Measurements from ENCODE around the gene ACP3.
"Not testable (repeated sequence)": the region's sequence is repeated elsewhere in the genome, so short reads cannot be mapped to it uniquely, and the experiment has no call there.

Gene ACP3

DNA sequence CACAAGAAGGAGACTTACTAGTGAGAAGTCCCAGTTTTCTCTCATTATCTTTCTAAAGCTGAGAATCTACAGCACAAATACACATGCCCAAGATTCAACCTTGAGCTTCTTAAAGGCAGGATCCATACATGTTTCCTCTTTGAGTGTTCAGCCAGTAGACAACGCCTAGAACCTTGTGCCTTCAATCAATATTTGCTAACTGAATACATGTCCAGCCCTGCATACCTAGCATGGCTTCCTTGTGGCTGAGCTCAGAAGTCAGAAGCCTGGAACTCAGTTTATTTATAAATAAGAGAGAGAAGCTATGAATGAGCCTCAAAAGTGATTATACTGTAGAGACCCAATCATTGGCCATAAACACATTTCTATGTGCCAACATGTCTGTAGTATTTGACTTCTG is 43.5 kb downstream of the ACP3 start:
- DNase-seq (ENCODE audit: low read depth in 2 of 2), result no peak

DNA sequence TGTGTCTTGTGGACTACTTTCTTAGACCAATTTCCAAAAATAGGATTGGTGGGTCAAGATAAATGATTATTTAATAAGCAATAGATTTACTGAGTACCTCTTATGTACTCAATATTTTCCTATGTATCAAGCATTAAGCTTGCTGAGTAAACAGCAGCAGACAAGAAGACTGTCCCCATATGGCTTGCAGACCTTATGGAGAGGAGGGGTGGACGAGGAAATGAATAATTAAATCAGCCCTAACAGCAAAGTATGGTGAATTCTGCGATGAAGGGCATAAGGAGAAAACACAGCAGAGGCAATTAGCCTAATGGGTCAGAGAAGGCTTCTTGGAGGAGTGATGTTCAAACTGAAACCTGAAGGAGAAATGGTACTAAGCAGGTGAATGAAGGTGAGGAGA is 45.1 kb downstream of the ACP3 start:
- no peak for DNase-seq (ENCODE audit: low read depth in 2 of 2)

DNA sequence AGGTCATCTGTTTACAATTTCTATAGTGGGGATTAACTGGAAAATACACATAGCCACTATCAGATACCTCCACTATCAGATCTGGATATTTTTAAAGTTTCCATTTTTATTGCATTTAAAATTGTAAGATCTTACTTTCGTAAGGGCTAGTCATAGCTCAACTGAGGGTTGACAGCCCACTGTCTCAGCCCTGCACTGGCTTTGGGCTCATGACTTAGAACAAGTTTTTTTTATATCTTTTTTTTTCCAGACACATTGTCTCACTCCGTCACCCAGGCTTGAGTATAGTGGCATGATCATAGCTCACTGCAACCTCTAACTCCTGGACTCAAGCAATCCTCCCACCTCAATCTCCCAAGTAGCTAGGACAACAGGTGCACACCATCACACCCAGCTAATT is 51.3 kb downstream of the ACP3 start:
- DNase-seq (ENCODE audit: low read depth in 2 of 2), result no peak

DNA sequence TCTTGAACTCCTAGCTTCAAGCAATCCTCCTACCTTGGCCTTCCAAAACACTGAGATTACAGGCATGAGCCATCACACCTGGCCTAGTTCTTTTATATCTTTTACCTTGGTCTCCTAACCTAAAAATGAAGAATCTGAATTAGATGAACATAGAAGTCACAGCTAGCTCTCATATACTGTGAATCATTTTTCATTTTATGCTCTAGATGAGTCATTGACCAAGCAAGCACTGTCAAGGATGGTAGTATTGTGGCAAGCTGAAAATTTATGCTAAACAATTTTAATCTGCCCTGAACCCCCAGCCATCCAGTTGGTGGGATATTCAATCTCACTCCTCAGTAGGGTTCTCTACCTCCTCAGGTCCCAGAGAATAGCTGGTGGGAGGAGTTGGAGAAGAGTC is 51.8 kb downstream of the ACP3 start:
- DNase-seq (ENCODE audit: low read depth in 2 of 2), result no peak

DNA sequence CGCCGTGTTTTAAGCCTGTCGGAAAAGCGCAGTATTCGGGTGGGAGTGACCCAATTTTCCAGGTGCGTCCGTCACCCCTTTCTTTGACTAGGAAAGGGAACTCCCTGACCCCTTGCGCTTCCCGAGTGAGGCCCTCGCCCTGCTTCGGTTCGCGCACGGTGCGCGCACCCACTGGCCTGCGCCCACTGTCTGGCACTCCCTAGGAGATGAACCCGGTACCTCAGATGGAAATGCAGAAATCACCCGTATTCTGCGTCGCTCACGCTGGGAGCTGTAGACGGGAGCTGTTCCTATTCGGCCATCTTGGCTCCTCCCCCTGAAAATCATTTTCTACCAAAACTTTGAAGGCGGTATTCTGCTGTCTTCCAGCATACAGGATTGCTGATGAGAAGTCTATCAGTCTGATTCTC is 59.7 kb downstream of the ACP3 start:
- DNase-seq (ENCODE audit: low read depth in 2 of 2), result not testable (repeated sequence)

DNA sequence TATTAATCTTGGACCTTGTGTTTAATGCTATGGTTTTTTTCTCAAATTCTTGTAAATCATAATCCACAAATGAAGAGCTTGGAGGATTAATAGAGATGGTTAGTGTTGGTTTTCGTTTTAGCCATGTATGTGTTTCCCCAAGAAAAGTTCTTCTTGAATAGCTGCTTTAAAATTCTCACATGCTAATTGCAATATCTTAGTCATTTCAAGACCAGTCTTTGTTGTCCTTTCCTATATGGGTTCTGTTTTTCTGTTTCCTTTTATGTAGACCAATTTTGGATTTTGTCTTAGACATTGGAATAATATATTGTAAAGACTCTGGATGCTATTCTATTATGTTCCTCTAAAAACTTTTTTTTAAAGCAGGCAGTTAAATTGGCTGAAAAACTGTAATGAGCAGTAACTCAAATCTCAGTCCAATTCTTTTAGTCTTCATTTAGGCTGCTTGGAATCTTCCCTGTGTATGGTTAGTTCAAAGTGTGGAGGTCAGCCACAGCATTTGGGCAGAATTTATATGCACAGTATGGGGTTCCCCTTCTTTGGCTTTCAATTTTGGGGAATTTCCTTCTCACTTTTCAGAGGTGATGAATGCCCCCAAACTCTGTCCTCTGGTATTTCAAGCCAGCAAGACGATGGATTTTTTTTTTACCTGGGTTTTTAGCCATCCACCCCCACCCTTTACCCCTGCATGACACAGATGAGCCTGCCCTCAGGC is 61.0 kb downstream of the ACP3 start:
- no peak for DNase-seq (ENCODE audit: low read depth in 2 of 2)

DNA sequence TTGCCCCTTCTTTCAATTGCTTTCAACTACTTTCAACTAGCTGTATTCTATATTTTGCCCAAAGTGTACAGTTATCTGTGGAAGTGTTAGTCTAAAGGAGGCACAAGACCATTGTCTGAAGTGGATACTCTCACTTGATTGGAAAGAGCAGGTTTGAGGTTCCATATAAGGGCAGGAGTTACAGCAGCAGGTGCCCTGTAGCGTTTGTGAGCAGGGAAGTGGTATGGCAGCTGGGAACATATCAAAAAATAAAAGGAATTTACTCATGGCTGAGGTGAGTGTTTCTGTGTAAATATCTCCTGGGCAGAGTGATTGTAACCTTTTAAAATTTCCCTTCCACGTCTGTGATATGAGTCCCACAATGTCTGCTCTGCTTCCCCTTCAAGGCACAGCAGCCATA is 61.6 kb downstream of the ACP3 start:
- no peak for DNase-seq (ENCODE audit: low read depth in 2 of 2)

DNA sequence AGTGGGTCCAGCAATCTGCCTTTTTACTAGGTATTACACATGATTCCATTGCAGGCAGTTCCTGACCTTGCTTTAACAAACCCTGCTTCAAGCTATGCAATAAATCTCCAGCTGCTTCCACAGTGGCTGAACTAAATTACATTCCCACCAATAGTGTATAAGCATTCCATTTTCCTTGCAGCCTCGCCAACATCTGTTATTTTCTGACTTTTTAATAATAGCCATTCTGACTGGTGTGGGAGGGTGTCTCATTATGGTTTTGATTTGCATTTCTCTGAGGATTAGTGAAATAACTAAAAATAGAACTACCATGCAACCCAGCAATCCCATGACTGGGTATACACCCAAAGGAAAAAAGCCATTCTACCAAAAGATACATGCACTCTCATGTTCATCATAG is 63.7 kb downstream of the ACP3 start:
- DNase-seq (ENCODE audit: low read depth in 2 of 2), result no peak

DNA sequence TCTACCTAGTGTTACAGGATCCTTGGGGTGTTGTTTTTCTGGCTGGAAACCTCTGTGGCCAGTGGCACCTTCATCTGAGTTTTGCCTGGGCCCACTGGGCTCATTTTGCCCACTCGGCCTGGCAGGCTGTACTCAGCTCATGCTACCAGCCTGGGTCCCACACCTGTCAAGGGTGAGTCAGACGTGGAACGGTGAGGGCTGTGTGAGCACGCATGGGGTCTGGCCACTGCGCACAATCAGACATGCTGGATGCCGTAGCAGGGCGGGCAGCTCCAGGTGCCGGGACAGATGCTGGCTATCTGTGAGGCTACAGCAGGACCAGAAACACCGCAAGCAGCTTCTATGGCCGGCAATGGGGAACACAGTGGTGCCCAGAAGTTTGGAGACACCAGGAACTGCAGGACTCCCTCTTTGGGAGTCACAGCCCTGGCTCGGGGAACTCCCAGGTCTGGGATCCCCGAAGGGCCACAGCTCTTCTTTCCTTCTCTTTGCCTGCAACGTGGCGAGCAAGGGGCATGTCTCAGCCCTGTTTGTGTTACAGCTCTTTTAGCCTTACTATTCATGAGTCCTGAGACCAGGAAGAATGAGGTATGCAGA is 64.2 kb downstream of the ACP3 start:
- no peak for DNase-seq (ENCODE audit: low read depth in 2 of 2)

DNA sequence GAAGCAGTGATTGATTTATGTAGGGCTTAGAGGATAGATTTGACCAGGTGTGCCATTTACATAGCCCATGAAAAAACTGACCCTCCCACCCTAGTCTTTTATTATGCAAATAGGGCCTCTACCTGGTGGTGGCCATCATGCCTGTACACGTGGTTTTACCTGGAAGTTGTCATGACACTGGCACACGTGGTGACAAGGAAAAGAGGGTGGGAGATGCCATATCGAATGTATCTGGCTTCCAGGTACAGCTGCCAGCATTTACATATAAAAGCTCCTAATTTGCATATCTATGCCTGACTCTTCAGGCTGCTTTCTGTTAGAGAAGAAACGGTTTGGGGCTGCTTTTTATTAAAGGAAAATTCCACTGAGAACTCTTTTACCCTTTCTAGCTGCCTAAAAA is 65.1 kb downstream of the ACP3 start:
- DNase-seq (ENCODE audit: low read depth in 2 of 2), result no peak

DNA sequence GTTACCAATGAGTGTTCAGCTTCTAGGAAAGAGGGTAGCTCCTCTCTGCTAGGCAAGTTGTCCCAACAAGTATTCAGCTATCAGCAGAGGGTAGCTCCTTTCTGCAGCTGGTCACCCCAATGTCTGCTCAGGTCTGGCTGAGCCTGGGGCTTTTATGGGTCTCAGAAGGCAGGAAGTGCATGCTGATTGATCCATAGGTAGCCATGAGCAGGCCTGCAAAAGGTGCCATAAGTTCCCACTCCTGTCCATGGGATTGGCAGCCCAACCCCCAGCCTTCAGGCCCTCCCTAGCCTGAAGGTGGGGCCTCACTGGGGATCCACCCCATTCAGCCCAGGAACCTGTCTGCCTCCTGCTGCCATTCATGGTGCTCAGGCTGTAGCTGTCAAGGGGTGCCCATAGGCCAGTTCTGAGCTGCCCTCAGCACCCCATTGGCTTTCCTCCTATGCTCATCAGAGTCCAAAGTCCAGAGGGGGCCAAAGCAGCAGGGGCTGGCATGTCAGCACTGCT is 65.5 kb downstream of the ACP3 start:
- no peak for DNase-seq (ENCODE audit: low read depth in 2 of 2)

DNA sequence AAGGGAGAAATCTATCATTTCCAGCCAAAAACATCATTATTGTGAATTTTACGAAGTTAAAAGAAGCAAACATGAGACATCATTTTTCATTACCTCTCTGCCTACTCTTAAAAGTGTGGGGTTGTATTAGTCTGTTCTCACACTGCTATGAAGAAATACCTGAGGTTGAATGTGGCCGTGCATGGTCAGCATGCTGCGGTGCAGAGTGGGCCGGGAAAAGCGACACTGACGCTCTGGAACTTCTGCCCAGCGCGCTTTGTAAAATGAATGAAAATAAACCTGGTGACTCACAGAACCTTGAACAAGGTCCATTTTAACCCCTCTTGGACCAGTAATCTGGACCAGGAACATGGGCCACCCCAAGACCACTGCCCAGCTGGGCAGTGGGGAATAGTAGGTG is 69.1 kb downstream of the ACP3 start:
- no peak for DNase-seq (ENCODE audit: low read depth in 2 of 2)

DNA sequence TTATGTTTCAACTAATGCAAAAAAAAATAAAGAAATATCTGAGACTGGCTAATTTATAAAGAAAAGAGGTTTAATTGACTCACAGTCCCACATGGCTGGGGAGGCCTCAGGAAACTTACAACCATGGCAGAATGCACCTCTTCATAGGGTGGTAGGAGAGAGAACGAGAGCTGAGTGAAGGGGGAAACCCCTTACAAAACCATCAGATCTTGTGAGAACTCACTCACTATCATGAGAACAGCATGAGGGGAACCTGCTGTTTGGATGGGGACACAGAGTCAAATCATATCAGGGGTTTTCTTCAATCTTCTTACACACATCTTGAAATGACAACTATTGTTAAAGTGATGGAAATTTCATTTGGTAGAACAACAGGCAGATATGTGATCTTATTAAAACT is 75.5 kb downstream of the ACP3 start:
- DNase-seq (ENCODE audit: low read depth in 2 of 2), result not testable (repeated sequence)

DNA sequence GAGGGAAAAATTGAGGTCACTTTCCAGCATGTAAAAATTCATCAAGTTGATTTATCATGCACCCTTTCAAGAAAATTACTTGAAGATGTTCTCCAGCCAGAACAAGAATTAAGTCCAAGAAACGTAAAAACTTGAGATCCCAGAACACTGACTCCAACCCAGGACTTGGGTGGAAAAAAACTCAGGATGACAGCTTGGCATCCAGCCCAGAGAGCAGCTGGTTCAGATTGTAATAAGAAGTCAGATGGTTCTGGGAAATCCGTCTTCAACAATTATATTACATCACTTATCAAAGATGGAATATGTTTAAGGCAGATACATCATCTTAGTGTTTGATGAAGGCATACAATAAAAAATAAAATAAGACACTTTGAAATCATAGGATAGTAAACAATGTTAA is 77.1 kb downstream of the ACP3 start:
- DNase-seq (ENCODE audit: low read depth in 2 of 2), result no peak

DNA sequence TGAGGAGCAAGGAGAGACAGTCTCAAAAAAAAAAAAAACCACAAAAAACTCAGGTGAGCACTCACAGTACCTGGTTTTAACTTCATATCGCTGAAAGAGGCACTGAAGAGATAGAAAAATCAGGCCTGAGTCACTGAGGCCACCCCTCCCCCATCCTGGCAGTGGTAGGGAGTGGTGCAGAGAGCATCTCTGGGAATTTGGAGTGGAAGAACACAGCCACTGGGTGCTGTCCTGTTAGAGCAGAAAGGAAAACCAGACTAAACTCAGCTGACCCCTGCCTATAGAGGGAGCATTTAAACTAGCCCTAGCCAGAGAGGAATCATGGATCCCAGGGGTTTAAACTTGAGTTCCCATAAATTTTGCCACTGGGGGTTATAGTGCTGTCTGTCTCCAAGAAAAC is 77.9 kb downstream of the ACP3 start:
- no peak for DNase-seq (ENCODE audit: low read depth in 2 of 2)

DNA sequence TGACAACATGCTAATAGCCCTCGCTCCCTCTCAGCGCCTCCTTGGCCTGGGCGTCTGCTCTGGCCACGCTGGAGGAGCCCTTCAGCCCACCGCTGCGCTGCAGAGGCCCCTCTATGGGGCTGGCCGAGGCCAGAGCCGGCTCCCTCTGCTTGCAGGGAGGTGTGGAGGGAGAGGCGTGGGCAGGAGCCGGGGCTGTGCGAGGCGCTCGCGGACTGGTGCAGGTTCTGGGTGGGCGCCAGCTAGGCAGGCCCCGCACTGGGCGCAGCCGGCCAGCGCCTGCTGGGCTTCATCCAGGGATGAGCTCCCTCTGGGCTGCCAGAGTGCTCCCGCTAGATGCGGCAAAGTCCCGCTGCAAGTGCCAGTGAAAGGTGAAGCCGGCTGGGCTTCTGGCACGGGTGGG is 79.0 kb downstream of the ACP3 start:
- no peak for DNase-seq (ENCODE audit: low read depth in 2 of 2)

DNA sequence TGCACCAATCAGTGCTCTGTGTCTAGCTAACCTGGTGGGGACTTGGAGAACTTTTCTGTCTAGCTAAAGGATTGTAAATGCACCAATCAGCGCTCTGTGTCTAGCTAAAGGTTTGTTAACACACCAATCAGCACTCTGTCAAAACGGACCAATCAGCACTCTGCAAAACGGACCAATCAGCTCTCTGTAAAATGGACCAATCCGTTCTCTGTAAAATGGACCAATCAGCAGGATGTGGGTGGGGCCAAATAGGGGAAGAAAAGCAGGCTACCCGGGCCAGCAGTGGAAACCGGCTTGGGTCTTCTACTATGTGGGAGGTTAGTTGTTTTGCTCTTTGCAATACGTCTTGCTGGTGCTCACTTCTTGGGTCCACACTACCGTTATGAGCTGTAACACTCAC is 79.6 kb downstream of the ACP3 start:
- not testable (repeated sequence) for DNase-seq (ENCODE audit: low read depth in 2 of 2)

DNA sequence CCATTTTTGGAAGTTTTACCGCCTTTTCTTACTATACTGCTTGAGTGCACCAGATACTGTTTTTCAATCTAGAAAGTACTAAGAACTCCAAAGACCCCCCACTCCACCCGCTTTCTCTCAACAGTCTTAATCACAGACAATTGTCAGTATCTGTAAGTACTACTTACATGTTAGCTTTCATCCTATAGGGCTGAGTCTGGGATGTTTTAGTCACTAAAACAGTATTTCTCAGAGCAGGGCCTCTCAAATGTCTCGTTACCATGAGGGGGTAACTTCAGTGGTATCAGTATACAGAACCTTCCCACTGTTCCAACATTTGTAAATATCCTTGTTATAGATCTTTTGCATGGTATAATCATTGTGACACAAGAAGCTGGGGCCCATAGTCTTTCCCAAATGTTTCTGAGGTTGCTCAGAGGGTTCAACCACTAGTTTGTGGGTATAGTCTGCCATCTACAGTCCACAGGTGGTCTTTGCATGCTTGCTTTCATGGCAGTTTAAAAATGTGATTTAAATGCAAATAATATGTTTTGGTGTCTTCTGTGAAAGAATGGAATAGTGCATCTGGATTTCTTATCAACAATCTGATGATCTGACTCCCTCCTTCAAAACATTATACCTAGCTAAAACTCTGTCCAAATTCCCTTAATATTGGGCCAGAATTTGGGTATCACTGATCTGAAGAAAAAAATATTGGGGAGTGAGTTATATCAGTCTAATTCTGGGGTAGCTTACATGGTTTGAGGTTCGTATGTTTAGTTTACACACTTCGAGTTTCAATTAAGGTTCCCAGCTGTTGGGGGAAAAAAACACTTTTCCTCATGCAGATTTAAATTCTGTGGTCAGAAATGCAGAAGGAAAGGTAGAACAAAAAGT is 82.1 kb downstream of the ACP3 start:
- DNase-seq (ENCODE audit: low read depth in 2 of 2), result no peak

DNA sequence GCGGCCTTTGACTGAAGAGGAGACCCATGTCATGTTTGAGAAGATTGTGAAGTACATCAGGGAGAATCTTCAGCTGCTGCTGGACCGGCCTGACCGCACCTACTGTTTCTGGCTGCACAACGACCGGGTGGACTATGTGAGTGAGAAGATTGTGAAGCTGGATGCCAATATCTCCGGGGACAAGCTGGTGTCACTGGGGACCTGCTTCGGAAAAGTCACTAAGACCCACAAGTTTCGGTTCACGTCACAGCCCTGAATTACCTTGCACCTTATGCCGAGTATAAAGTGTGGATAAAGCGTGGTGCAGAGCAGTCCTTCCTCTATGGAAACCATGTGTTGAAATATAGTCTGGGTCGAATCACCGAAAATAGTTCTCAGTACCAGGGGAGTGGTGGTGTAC is 84.0 kb downstream of the ACP3 start:
- no peak for DNase-seq (ENCODE audit: low read depth in 2 of 2)

DNA sequence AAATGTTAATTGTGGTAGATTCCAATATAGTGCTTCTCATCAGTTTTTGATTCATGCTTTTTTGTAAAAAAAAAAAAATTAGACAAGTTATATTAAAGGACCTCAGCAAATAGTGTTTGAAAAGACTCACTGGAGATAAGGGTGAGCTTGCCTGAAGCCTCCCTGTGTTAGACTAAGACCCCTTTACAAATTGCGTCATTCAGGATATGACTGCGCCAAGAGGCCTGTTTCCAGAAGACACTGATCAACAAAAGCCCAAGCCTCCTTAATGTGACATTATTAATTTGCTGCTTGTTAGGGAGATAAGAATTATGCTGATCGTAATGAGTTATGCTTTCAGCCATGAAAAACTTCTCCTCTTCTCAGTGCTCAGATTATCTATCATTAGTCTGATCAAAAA is 87.1 kb downstream of the ACP3 start:
- no peak for DNase-seq (ENCODE audit: low read depth in 2 of 2)

DNA sequence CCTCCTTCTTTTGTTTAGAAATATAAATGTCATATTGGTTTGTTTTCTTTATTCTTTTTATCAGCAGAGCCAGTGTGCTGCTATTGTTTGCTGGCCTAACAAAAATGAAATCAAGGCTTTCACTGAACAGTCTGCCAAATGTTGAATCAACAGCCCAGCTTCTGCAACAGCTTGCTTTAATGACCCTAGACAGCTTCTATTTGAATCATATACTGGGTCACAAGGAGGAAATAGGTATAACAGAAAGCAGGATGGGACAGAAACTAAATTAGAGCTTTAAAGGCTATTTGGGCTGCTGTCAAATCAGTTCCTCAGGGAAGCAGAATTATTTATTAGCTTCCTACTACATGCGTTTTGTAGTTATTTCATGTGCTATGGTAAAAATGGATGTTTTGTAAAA is 88.0 kb downstream of the ACP3 start:
- no peak for DNase-seq (ENCODE audit: low read depth in 2 of 2)

DNA sequence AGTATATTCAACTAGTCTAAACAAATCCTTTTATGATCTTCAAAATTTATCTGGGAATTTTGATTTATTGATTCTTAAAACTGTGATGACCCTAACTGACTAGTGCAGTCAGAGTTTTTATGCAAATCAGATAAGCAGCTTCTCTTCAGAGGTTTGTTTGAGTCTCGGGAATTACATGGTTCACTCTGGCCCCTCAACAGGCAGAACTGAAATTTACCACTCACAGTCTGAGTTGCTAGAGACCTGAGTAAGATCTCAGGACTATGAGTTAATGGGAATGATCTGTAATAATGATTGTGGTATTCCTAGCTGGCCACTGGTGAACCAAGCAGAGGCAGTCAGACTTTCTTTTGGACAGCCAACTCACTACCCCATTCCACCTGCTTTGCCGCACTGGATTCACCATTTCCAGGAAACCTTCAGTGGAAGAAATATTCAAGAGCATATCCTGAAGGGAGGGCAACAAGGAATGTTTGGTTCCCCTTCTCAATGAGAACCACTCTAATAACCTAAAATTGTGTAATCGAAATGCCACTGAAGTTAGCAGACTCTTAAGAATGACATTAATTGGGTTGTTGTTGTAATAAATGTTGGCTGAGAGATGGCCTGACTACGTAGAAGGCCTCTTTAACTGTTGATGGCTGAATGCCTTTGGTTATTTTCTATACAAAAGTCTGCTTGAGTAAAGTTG is 88.5 kb downstream of the ACP3 start:
- DNase-seq (ENCODE audit: low read depth in 2 of 2), result no peak
